HG03045 (cell line): ENCODE results near the gene TMEM87B.
"Not testable (repeated sequence)": the region's sequence is repeated elsewhere in the genome, so short reads cannot be mapped to it uniquely, and the experiment has no call there.

ENCODE experiments used
- ATAC-seq: cut with Tn5 transposase; IDR thresholded peaks from one replicate; pipeline ENCODE4 v1.9.1; 2021; ENCODE audit warnings: mild to moderate bottlenecking, moderate library complexity; ENCODE audit not compliant: unreplicated experiment

TMEM87B gene

GRCh38 chr2:112065486-112065885 lies 10.4 kb downstream of the TMEM87B start:
- ATAC-seq = no peak

DNA sequence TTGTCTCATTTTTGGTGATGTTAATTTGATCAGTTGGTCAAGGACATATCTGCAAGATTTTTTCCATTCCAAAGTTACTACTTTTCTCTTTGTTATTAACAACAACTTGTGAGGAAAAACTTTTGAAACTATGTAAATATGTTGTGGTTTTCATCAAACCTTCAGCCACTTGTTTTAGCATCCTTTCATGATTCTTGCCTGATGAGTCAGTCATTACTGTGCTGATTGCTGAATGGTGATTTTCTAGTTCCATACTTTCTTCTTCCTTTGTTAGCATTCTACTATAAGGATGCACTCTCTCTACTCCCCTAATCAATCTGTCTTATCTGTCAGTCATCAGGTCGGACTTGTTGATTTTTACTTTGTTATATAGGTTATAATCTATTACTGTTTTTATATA lies 10.9 kb downstream of the TMEM87B start:
- ATAC-seq = no peak

- not testable (repeated sequence) for ATAC-seq
Observed at GRCh38 chr2:112069794-112070193, 14.7 kb downstream of the TMEM87B start.

DNA sequence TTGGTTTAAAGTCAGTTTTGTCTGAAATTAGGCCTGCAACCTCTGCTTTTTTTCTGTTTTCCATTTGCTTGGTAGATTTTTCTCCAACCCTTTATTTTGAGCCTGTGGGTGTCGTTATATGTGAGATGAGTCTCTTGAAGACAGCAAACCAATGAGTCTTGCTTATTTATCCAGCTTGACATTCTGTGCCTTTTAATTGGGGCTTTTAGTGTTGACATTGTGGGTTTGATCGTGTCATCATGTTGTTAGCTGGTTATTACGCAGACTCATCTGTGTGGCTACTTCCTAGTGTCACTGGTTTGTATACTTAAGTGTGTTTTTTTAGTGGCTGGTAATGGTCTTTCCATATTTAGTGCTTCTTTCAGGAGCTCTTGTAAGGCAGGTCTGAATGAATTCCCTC lies 18.8 kb downstream of the TMEM87B start:
- ATAC-seq = no peak

DNA sequence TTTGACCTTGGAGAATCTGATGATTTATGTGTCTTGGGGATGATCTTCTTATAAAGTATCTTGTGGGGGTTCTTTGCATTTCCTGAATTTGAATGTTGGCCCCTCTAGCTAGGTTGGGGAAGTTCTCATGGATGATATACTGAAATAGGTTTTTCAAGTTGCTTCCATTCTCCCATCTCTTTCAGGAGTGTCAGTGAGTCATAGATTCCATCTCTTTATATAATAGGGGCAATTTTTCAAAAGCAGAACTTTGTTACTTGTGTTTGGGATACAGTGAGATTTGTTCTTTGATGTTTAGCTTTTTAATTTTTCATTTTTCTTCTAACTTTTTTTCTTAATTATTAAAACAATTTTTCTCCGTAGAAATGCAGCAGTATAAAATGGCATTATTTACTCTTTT lies 19.4 kb downstream of the TMEM87B start:
- ATAC-seq = no peak

GRCh38 chr2:112075490-112076260 lies 20.6 kb downstream of the TMEM87B start:
- ATAC-seq = no peak

DNA sequence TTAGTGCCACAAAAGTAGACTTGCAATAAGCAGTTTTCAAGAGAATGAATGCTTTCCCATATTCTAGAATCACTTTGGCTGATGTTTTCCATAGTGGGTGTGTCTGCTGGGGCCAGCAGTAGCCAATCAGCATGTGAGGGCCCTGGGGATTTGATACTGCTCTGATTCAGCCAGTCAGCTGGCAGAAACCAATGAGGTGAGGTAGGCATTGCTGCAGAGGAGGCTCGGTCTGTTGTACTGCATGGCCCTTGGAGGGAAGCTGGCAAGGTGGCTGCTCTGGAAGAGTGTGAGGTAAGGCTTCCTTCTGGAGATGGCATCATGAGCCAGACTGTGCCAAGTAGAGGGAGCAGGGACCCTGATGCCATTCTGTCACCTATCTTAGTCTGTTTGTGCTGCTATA lies 22.7 kb downstream of the TMEM87B start:
- ATAC-seq = no peak

GRCh38 chr2:112081262-112081661 lies 26.2 kb downstream of the TMEM87B start:
- no peak for ATAC-seq

- no peak for ATAC-seq
Observed at GRCh38 chr2:112084689-112085374, 29.8 kb downstream of the TMEM87B start.

DNA sequence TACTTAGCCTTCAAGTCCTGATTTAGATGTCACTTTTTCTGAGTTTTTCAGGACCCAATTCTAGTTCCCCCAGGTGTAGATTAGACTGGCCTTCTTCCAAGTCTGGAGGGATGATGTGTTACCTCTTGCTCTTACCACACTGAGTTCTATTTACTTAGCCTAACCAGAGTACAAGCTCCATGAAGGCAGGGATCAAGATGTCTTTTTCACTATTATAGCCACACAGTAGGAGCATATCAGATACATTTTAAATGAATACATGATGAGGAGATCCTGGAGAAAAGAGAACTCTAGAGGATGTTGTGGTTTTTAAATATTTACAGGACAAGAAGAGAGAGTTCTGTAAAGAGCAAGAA lies 30.3 kb downstream of the TMEM87B start:
- no peak for ATAC-seq

- ATAC-seq = no peak
Observed at GRCh38 chr2:112085916-112086669, 31.0 kb downstream of the TMEM87B start.

DNA sequence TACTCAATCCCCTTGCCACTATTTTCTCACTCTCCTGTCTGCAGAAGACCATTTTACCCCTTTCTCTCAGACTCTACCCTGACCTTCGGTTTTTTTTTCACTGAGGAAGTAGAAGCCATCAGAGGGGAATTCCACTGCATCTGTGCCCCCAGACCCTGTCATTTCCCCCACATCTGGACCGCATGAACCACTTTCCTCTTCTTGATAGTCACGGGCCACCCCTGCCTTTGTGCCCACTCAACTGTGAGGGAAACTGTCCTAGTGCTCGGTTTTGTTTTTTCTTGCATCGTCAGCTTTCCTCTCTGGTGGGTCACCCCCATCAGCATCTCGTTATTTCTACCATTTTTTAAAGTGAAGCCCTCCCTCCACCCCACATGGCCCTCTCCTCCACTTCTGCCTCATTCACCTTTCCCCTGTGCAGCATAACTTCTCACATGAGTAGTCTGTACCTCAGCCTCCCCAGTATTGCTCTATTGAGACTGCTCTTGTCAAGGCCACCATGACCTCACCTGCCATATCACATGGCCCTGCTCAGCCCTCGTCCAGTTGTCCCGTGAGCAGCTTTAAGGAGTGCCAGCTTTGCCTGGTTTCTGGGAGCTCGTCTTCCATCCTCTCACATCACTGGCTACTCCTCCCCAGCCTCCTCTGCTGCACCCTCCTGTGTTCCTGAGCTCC lies 32.4 kb downstream of the TMEM87B start:
- ATAC-seq = no peak

- ATAC-seq = no peak
Observed at GRCh38 chr2:112089375-112089774, 34.3 kb downstream of the TMEM87B start.

DNA sequence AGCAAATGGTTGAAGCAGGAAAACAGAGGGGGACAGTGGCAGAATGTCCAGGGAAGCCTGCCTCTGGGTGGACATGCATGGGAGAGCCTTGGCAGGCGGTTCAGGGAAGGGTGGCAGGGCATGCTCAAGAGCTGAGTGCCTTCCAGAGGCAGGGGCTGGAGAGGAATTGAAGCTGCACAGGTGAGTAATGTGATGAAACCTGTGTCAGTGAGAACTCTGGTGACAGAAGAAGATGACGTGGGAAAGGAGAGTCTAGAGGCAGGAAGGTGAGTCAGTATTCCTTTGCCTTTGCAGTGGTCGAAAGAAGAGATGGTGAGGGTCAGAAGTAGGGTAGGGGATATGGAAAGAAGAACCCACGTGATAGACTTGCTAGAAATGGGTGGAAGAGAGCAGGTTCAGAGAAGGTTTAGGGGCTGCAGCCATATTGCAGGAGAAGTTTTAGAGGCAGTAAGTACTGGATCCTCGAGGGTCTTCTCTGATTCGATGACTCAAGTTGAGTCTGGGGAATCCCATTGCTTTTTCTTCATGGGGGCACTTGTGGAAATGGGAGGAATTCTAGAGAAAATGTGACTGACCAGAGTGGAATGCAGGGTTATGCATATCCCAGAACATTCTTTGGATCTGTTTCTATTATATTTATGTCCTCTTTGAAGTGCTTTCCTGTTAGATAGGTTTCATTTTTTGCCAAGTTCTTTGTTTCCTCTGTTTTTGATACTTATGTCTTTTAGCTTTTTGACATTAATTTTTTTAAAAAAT lies 37.4 kb downstream of the TMEM87B start:
- ATAC-seq = no peak

GRCh38 chr2:112093216-112093615 lies 38.1 kb downstream of the TMEM87B start:
- no peak for ATAC-seq

GRCh38 chr2:112095681-112096080 lies 40.6 kb downstream of the TMEM87B start:
- ATAC-seq = no peak

DNA sequence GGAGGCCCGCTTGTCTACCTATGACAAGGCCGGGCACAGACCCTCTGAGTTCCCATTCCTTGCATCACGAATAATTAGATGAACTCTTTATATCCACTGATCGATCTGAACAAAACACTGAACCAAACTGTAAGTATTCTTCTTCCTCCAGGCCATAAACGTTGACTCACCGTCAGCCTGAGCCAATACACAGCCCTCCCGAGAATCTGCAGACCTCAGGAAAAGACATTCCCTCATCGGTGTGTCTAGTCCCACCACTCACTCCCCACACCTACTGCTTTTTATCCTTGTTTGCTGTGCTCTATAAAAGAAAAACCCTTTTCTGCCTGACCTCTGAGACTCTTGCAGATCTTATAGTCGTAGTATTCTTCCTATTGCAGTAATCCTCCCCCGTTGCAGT lies 41.0 kb downstream of the TMEM87B start:
- ATAC-seq = no peak

DNA sequence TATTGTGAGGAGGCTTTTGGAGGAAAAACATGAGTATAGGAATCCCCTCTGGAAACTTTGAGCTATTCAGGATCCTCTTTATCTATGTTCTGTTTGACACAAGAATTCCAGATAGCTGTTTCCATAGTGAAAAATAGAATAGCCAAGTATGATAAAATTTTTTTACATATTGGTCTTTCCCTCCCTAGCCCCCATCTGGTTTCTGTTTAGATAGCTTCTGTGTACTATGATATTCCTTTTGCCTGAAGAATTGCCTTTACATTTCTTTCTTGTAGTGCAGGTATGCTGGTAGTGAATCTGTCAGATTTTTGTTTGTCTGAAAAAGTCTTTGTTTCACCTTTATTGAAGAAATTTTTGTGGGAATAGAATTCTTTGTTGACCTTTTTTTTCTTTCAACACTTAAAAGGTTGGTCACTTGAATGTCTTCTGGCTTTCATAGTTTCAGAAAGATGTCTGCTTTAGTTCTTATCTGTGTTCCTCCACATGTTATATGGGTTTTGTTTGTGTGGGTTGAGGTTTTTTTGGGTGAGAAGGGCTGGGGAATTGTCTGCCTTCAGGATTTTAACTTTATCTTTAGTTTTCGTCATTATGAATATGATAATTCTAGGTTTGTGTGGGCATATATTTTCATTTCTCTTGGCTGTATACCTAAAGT lies 53.2 kb downstream of the TMEM87B start:
- no peak for ATAC-seq

GRCh38 chr2:112109278-112109677 lies 54.2 kb downstream of the TMEM87B start:
- ATAC-seq = no peak

DNA sequence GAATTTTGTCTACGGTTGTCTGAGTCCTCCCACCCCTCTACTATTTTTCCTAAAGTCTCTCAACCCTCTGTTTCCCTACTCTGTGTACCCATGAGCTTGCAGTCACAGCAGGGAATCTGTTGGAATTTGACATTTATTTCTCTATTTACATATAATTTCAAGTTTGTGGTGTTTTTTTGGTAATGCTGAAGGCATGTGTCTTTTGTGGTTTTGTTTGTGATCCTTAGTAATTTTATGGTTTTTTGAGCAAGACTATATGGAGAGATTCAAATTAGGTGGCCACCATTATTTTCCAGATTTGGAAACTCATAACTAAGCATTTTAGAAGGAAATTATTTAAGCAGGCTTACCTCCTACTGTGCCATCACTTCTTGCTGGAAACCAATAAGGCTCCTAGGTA lies 55.9 kb downstream of the TMEM87B start:
- ATAC-seq = no peak
